ENCODE data around the gene PSME2.

PSME2 gene

GRCh38 chr14:24172261-24172860 is 26.0 kb upstream of the PSME2 start:
- Histone ChIP-seq H2AK5ac (ENCODE audit: low read length) (no peak overlapping the region), H2BK5ac (ENCODE audit: low read depth, low read length, poor library complexity) (no peak overlapping the region), H4K8ac (ENCODE audit: low read depth, low read length) (peak overlapping the region; percentile 81), H3K79me2 (ENCODE audit: control insufficient read depth, insufficient read depth, low read length, poor library complexity) (no peaks in the 10 kb centered on the region), H3K4me2 (ENCODE audit: low read length) (peak overlapping the region; percentile 67), H3K14ac (ENCODE audit: low read length) (peak overlapping the region; percentile 34), H2AFZ (ENCODE audit: insufficient read depth, low read length, poor library complexity) (peak overlapping the region; percentile 56), H4K91ac (ENCODE audit: low read depth, low read length) (peak overlapping the region; percentile 26), H2BK120ac (ENCODE audit: insufficient read depth, low read length, poor library complexity) (no peak overlapping the region), H3K27ac (ENCODE audit: low read depth, low read length) (no peak overlapping the region), H4K12ac (ENCODE audit: low read depth, low read length) (peak overlapping the region; percentile 63), H2BK12ac (ENCODE audit: low read length) (no peak overlapping the region), H3K4me1 (ENCODE audit: control insufficient read depth in 1 of 2, insufficient read depth in 2 of 2, low read length in 2 of 2) (peaks cover 3 to 7% of the 10 kb centered on the region in 2 experiments), H3K79me1 (ENCODE audit: low read length) (no peaks in the 10 kb centered on the region), H3K27me3 (ENCODE audit: insufficient read depth, low read length) (no peaks in the 10 kb centered on the region), H3K9me3 (ENCODE audit: insufficient read depth, low read depth, low read length) (no peaks in the 10 kb centered on the region), H3K4me3 (ENCODE audit: low read depth, low read length) (peak overlapping the region; percentile 62), H3K23ac (ENCODE audit: low read length) (no peak overlapping the region), H3K36me3 (ENCODE audit: control insufficient read depth in 1 of 2, insufficient read depth in 2 of 2, low read length in 2 of 2) (peaks cover 11 to 17% of the 10 kb centered on the region in 2 experiments), H3K4ac (ENCODE audit: low read depth, low read length) (no peak overlapping the region), H3K18ac (ENCODE audit: low read length) (no peak overlapping the region), H3K9ac (ENCODE audit: low read length) (no peak overlapping the region)
- WGBS (ENCODE audit: extremely low coverage, insufficient coverage, insufficient read length), result no CpG with 5 or more reads among the region's 30 CpGs
- DNase-seq, result no peak

GRCh38 chr14:24171422-24172260 is 25.2 kb upstream of the PSME2 start, which contains the start of gene REC8:
REC8 (plus strand) TSS chr14:24172080; CDS start chr14:24172553, 473 bp downstream.
- Histone ChIP-seq H2AK5ac (ENCODE audit: low read length) (no peak within 1 kb of the TSS), H3K14ac (ENCODE audit: low read length) (peak within 1 kb of the TSS; percentile 34), H3K4ac (ENCODE audit: low read depth, low read length) (no peak within 1 kb of the TSS), H2AFZ (ENCODE audit: insufficient read depth, low read length, poor library complexity) (peak within 1 kb of the TSS; percentile 56), H2BK120ac (ENCODE audit: insufficient read depth, low read length, poor library complexity) (no peak within 1 kb of the TSS), H4K12ac (ENCODE audit: low read depth, low read length) (peak within 1 kb of the TSS; percentile 63), H4K8ac (ENCODE audit: low read depth, low read length) (peak within 1 kb of the TSS; percentile 81), H4K91ac (ENCODE audit: low read depth, low read length) (peak within 1 kb of the TSS; percentile 26), H3K4me2 (ENCODE audit: low read length) (peak within 1 kb of the TSS; percentile 67), H3K27ac (ENCODE audit: low read depth, low read length) (no peak within 1 kb of the TSS), H3K79me2 (ENCODE audit: control insufficient read depth, insufficient read depth, low read length, poor library complexity) (no peaks in the 10 kb centered on the region), H3K27me3 (ENCODE audit: insufficient read depth, low read length) (no peaks in the 10 kb centered on the region), H3K9ac (ENCODE audit: low read length) (no peak within 1 kb of the TSS), H3K79me1 (ENCODE audit: low read length) (no peaks in the 10 kb centered on the region), H2BK5ac (ENCODE audit: low read depth, low read length, poor library complexity) (no peak within 1 kb of the TSS), H3K9me3 (ENCODE audit: insufficient read depth, low read depth, low read length) (no peaks in the 10 kb centered on the region), H3K4me3 (ENCODE audit: low read depth, low read length) (peak within 1 kb of the TSS; percentile 62), H3K23ac (ENCODE audit: low read length) (no peak within 1 kb of the TSS), H3K36me3 (ENCODE audit: control insufficient read depth in 1 of 2, insufficient read depth in 2 of 2, low read length in 2 of 2) (peaks cover 7 to 13% of the 10 kb centered on the region in 2 experiments), H2BK12ac (ENCODE audit: low read length) (no peak within 1 kb of the TSS), H3K4me1 (ENCODE audit: control insufficient read depth in 1 of 2, insufficient read depth in 2 of 2, low read length in 2 of 2) (peaks cover 3 to 7% of the 10 kb centered on the region in 2 experiments), H3K18ac (ENCODE audit: low read length) (peak within 1 kb of the TSS; percentile 29)
- WGBS (ENCODE audit: extremely low coverage, insufficient coverage, insufficient read length), result no CpG with 5 or more reads among the region's 63 CpGs
- no peak for DNase-seq

GRCh38 chr14:24167469-24168114 is 21.2 kb upstream of the PSME2 start:
- Histone ChIP-seq H3K79me1 (ENCODE audit: low read length) (no peaks in the 10 kb centered on the region), H4K91ac (ENCODE audit: low read depth, low read length) (no peak overlapping the region), H2AFZ (ENCODE audit: insufficient read depth, low read length, poor library complexity) (no peak overlapping the region), H2AK5ac (ENCODE audit: low read length) (no peak overlapping the region), H3K27me3 (ENCODE audit: insufficient read depth, low read length) (no peaks in the 10 kb centered on the region), H2BK12ac (ENCODE audit: low read length) (no peak overlapping the region), H2BK120ac (ENCODE audit: insufficient read depth, low read length, poor library complexity) (no peak overlapping the region), H3K9ac (ENCODE audit: low read length) (no peak overlapping the region), H3K23ac (ENCODE audit: low read length) (no peak overlapping the region), H3K14ac (ENCODE audit: low read length) (no peak overlapping the region), H3K4ac (ENCODE audit: low read depth, low read length) (no peak overlapping the region), H3K18ac (ENCODE audit: low read length) (no peak overlapping the region), H3K4me2 (ENCODE audit: low read length) (no peak overlapping the region), H3K4me1 (ENCODE audit: control insufficient read depth in 1 of 2, insufficient read depth in 2 of 2, low read length in 2 of 2) (peaks cover 3 to 7% of the 10 kb centered on the region in 2 experiments), H2BK5ac (ENCODE audit: low read depth, low read length, poor library complexity) (no peak overlapping the region), H4K12ac (ENCODE audit: low read depth, low read length) (no peak overlapping the region), H3K4me3 (ENCODE audit: low read depth, low read length) (no peak overlapping the region), H3K27ac (ENCODE audit: low read depth, low read length) (no peak overlapping the region), H3K9me3 (ENCODE audit: insufficient read depth, low read depth, low read length) (no peaks in the 10 kb centered on the region), H3K79me2 (ENCODE audit: control insufficient read depth, insufficient read depth, low read length, poor library complexity) (no peaks in the 10 kb centered on the region), H4K8ac (ENCODE audit: low read depth, low read length) (no peak overlapping the region), H3K36me3 (ENCODE audit: control insufficient read depth in 1 of 2, insufficient read depth in 2 of 2, low read length in 2 of 2) (peaks cover 39 to 44% of the 10 kb centered on the region in 2 experiments)
- WGBS (ENCODE audit: extremely low coverage, insufficient coverage, insufficient read length), result no CpG with 5 or more reads among the region's 3 CpGs
- DNase-seq, result no peak

DNA sequence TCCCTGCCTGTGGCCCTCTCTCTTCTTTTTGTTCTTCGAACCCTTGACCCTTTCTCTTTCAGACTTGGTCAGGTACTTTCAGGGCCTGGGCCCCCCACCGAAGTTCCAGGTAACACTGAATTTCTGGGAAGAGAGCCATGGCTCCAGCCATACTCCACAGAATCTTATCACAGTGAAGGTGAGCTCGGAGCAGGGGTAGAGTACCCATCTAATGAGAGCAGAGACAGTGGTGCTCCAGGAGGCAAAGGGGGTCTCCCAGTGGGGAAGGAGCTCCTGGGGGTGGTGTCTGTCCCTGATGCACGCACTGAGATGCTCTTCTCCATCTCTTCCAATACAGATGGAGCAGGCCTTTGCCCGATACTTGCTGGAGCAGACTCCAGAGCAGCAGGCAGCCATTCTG is 19.4 kb upstream of the PSME2 start:
- Histone ChIP-seq H3K27ac (ENCODE audit: low read depth, low read length) (no peak overlapping the region), H2BK12ac (ENCODE audit: low read length) (no peak overlapping the region), H2AK5ac (ENCODE audit: low read length) (no peak overlapping the region), H3K4ac (ENCODE audit: low read depth, low read length) (no peak overlapping the region), H2AFZ (ENCODE audit: insufficient read depth, low read length, poor library complexity) (no peak overlapping the region), H3K4me1 (ENCODE audit: control insufficient read depth in 1 of 2, insufficient read depth in 2 of 2, low read length in 2 of 2) (peaks cover 6 to 7% of the 10 kb centered on the region in 2 experiments), H2BK120ac (ENCODE audit: insufficient read depth, low read length, poor library complexity) (no peak overlapping the region), H3K79me2 (ENCODE audit: control insufficient read depth, insufficient read depth, low read length, poor library complexity) (peaks cover 2% of the 10 kb centered on the region), H2BK5ac (ENCODE audit: low read depth, low read length, poor library complexity) (no peak overlapping the region), H3K79me1 (ENCODE audit: low read length) (peaks cover 4% of the 10 kb centered on the region), H3K4me3 (ENCODE audit: low read depth, low read length) (no peak overlapping the region), H3K23ac (ENCODE audit: low read length) (no peak overlapping the region), H4K8ac (ENCODE audit: low read depth, low read length) (no peak overlapping the region), H4K12ac (ENCODE audit: low read depth, low read length) (no peak overlapping the region), H3K9me3 (ENCODE audit: insufficient read depth, low read depth, low read length) (no peaks in the 10 kb centered on the region), H3K18ac (ENCODE audit: low read length) (no peak overlapping the region), H3K14ac (ENCODE audit: low read length) (no peak overlapping the region), H3K9ac (ENCODE audit: low read length) (no peak overlapping the region), H3K4me2 (ENCODE audit: low read length) (no peak overlapping the region), H4K91ac (ENCODE audit: low read depth, low read length) (no peak overlapping the region), H3K27me3 (ENCODE audit: insufficient read depth, low read length) (no peaks in the 10 kb centered on the region), H3K36me3 (ENCODE audit: control insufficient read depth in 1 of 2, insufficient read depth in 2 of 2, low read length in 2 of 2) (peaks cover 42 to 44% of the 10 kb centered on the region in 2 experiments)
- no peak for DNase-seq
- whole genome bisulfite sequencing (ENCODE audit: extremely low coverage, insufficient coverage, insufficient read length), result no CpG with 5 or more reads among the region's 5 CpGs

All from trophoblast cell (in vitro differentiated cells and primary cell).